ENCODE results near the gene CFHR5. TPM values are rescaled to one million over a fixed set of nuclear protein-coding genes. Genes with fewer than 3 reads are reported as not detected.

The CFHR5 gene
- total RNA-seq, 1 experiment from 2014 or later, result not detected

DNA sequence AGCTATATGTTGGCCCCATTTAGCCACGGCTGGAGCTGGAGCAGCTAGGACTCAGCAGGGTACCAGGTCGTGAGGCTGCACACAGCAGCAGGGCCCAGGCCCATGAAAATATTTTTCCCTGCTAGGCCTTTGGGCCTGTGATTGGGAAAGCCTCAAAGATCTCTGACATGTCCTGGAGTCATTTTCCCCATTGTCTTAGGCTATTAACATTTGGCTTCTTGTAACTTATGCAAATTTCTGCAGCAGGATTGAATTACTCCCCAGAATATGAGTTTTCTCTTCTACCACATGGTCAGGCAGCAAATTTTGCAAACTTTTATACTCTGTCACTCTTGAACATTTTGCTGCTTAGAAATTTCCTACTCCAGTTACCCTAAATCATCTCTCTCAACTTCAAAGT is 22.6 kb upstream of the CFHR5 start (continued):
- TF ChIP-seq, protein P1, sequence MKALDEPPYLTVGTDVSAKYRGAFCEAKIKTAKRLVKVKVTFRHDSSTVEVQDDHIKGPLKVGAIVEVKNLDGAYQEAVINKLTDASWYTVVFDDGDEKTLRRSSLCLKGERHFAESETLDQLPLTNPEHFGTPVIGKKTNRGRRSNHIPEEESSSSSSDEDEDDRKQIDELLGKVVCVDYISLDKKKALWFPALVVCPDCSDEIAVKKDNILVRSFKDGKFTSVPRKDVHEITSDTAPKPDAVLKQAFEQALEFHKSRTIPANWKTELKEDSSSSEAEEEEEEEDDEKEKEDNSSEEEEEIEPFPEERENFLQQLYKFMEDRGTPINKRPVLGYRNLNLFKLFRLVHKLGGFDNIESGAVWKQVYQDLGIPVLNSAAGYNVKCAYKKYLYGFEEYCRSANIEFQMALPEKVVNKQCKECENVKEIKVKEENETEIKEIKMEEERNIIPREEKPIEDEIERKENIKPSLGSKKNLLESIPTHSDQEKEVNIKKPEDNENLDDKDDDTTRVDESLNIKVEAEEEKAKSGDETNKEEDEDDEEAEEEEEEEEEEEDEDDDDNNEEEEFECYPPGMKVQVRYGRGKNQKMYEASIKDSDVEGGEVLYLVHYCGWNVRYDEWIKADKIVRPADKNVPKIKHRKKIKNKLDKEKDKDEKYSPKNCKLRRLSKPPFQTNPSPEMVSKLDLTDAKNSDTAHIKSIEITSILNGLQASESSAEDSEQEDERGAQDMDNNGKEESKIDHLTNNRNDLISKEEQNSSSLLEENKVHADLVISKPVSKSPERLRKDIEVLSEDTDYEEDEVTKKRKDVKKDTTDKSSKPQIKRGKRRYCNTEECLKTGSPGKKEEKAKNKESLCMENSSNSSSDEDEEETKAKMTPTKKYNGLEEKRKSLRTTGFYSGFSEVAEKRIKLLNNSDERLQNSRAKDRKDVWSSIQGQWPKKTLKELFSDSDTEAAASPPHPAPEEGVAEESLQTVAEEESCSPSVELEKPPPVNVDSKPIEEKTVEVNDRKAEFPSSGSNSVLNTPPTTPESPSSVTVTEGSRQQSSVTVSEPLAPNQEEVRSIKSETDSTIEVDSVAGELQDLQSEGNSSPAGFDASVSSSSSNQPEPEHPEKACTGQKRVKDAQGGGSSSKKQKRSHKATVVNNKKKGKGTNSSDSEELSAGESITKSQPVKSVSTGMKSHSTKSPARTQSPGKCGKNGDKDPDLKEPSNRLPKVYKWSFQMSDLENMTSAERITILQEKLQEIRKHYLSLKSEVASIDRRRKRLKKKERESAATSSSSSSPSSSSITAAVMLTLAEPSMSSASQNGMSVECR (CRISPR knock-in tag; IDR thresholded peaks at IDR 0.05; ENCODE audit: borderline replicate concordance), result no peak
- TF ChIP-seq, protein P2, sequence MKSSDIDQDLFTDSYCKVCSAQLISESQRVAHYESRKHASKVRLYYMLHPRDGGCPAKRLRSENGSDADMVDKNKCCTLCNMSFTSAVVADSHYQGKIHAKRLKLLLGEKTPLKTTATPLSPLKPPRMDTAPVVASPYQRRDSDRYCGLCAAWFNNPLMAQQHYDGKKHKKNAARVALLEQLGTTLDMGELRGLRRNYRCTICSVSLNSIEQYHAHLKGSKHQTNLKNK (CRISPR knock-in tag; IDR thresholded peaks at IDR 0.05), result no peak
- TF ChIP-seq JAZF1 (CRISPR knock-in tag; IDR thresholded peaks at IDR 0.05) (no peak), IRF1 (CRISPR knock-in tag; IDR thresholded peaks at IDR 0.05) (no peak), PRRX2 (CRISPR knock-in tag; IDR thresholded peaks at IDR 0.05) (no peak), ZBTB43 (CRISPR knock-in tag; IDR thresholded peaks at IDR 0.05) (no peak), ZNF512 (CRISPR knock-in tag; IDR thresholded peaks at IDR 0.05; ENCODE audit: borderline replicate concordance) (no peak)

DNA sequence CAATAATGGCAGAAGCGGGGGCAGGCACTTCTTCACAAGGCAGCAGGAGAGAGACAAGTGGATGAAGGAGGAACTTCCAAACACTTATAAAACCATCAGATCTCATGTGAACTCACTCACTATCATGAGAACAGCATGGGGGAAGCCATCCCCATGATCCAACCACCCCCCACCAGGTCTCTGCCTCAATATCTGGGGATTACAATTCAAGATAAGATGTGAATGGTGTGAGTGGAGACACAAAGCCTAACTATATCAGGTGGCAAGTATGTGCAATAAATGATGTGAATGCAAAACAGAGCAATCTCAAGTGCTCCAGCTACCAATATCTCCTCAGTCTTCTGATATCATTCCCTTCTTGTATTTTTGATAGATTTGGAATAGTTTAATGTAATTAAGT is 21.4 kb upstream of the CFHR5 start:
- DNase-seq (ENCODE audit: low spot score) (no peak), ATAC-seq (no peak)
- H3K4me3 Mint-ChIP-seq, result no peak overlapping the region
- H3K27ac Mint-ChIP-seq, result no peak overlapping the region
- H3K27me3 Mint-ChIP-seq (ENCODE audit: low read depth), result no peaks in the 10 kb centered on the region
- CTCF ChIA-PET, result no interaction called here
- POLR2A ChIA-PET, result no interaction called here
- H3K4me1 Mint-ChIP-seq, result peaks cover 8% of the 10 kb centered on the region; the same call in 1 of the 2 replicates
- no peaks in the 10 kb centered on the region for H3K36me3 Mint-ChIP-seq
- peaks cover 15% of the 10 kb centered on the region for H3K9me3 Mint-ChIP-seq
- TF ChIP-seq MLX (CRISPR knock-in tag; IDR thresholded peaks at IDR 0.05), result no peak
- TF ChIP-seq ESRRA (CRISPR knock-in tag; IDR thresholded peaks at IDR 0.05; ENCODE audit: borderline replicate concordance), result no peak
- no peak for TF ChIP-seq ZNF416 (CRISPR knock-in tag; IDR thresholded peaks at IDR 0.05)
- TF ChIP-seq, protein P3, sequence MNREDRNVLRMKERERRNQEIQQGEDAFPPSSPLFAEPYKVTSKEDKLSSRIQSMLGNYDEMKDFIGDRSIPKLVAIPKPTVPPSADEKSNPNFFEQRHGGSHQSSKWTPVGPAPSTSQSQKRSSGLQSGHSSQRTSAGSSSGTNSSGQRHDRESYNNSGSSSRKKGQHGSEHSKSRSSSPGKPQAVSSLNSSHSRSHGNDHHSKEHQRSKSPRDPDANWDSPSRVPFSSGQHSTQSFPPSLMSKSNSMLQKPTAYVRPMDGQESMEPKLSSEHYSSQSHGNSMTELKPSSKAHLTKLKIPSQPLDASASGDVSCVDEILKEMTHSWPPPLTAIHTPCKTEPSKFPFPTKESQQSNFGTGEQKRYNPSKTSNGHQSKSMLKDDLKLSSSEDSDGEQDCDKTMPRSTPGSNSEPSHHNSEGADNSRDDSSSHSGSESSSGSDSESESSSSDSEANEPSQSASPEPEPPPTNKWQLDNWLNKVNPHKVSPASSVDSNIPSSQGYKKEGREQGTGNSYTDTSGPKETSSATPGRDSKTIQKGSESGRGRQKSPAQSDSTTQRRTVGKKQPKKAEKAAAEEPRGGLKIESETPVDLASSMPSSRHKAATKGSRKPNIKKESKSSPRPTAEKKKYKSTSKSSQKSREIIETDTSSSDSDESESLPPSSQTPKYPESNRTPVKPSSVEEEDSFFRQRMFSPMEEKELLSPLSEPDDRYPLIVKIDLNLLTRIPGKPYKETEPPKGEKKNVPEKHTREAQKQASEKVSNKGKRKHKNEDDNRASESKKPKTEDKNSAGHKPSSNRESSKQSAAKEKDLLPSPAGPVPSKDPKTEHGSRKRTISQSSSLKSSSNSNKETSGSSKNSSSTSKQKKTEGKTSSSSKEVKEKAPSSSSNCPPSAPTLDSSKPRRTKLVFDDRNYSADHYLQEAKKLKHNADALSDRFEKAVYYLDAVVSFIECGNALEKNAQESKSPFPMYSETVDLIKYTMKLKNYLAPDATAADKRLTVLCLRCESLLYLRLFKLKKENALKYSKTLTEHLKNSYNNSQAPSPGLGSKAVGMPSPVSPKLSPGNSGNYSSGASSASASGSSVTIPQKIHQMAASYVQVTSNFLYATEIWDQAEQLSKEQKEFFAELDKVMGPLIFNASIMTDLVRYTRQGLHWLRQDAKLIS (CRISPR knock-in tag; IDR thresholded peaks at IDR 0.05; ENCODE audit: borderline replicate concordance), result no peak
- TF ChIP-seq HMGXB4 (CRISPR knock-in tag; IDR thresholded peaks at IDR 0.05), result no peak
- no peak for TF ChIP-seq MAX (CRISPR knock-in tag; IDR thresholded peaks at IDR 0.05)
- no peak for TF ChIP-seq NR3C1 (CRISPR knock-in tag; conservative IDR thresholded peaks at IDR 0.05; ENCODE audit: low read depth)
- no peak for TF ChIP-seq NR2C2 (CRISPR knock-in tag; IDR thresholded peaks at IDR 0.05)
- TF ChIP-seq RORB (CRISPR knock-in tag; IDR thresholded peaks at IDR 0.05), result no peak
- TF ChIP-seq SOX15 (CRISPR knock-in tag; IDR thresholded peaks at IDR 0.05), result no peak
- TF ChIP-seq TEAD4 (CRISPR knock-in tag; IDR thresholded peaks at IDR 0.05), result no peak
- no peak for TF ChIP-seq MYBL2 (CRISPR knock-in tag; IDR thresholded peaks at IDR 0.05)
- no peak for TF ChIP-seq ZNF423 (CRISPR knock-in tag; IDR thresholded peaks at IDR 0.05)
- TF ChIP-seq, protein P4, sequence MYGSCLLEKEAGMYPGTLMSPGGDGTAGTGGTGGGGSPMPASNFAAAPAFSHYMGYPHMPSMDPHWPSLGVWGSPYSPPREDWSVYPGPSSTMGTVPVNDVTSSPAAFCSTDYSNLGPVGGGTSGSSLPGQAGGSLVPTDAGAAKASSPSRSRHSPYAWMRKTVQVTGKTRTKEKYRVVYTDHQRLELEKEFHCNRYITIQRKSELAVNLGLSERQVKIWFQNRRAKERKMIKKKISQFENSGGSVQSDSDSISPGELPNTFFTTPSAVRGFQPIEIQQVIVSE (CRISPR knock-in tag; IDR thresholded peaks at IDR 0.05; ENCODE audit: borderline replicate concordance), result no peak

Measured in WTC11 (cell line).